H9 (cell line): ENCODE measurements around the gene MGLL. TPM values are rescaled to one million over a fixed set of nuclear protein-coding genes. Genes with fewer than 3 reads are reported as not detected.
A peak's percentile ranks its signal among the peaks of the same experiment; 100 is the strongest.

Source experiments
- DNase-seq: peaks from one replicate; pipeline ENCODE4 v3.0.0-alpha.2; 2017
- H2AFZ ChIP-seq: one replicate; pipeline ENCODE4 v1.6.1; 2013; ENCODE audit warnings: mild to moderate bottlenecking, low read length, control low read depth, moderate library complexity
- H2AK5ac ChIP-seq: 2 replicates; pipeline ENCODE4 v1.6.1; 2013; ENCODE audit warnings: low read length, control low read depth, mixed read lengths; ENCODE audit not compliant: insufficient read length
- H2BK120ac ChIP-seq: one replicate; pipeline ENCODE4 v1.6.1; 2013; ENCODE audit warnings: low read depth, mild to moderate bottlenecking, low read length, control low read depth, inconsistent platforms; ENCODE audit not compliant: poor library complexity, severe bottlenecking
- H2BK12ac ChIP-seq: 2 replicates; pipeline ENCODE4 v1.6.1; 2013; ENCODE audit warnings: low read length, control low read depth, mixed read lengths, low read depth; ENCODE audit not compliant: insufficient read length
- H2BK15ac ChIP-seq: 2 replicates; pipeline ENCODE4 v1.6.1; 2013; ENCODE audit warnings: low read depth, low read length, control low read depth
- H2BK20ac ChIP-seq: one replicate; pipeline ENCODE4 v1.6.1; 2013; ENCODE audit warnings: low read depth, mild to moderate bottlenecking, low read length, control low read depth, inconsistent platforms; ENCODE audit not compliant: poor library complexity, severe bottlenecking
- H2BK5ac ChIP-seq: 2 replicates; pipeline ENCODE4 v1.6.1; 2013; ENCODE audit warnings: low read length, control low read depth, mixed read lengths; ENCODE audit not compliant: insufficient read length
- H3K14ac ChIP-seq: 2 replicates; pipeline ENCODE4 v1.6.1; 2013; ENCODE audit warnings: low read length, control low read depth; ENCODE audit not compliant: insufficient read depth
- H3K18ac ChIP-seq: 2 replicates; pipeline ENCODE4 v1.6.1; 2013; ENCODE audit warnings: low read depth, mild to moderate bottlenecking, mixed read lengths, low read length, control low read depth; ENCODE audit not compliant: insufficient read length
- H3K23ac ChIP-seq: 2 replicates; pipeline ENCODE4 v1.6.1; 2013; ENCODE audit warnings: low read length, control low read depth, mixed read lengths, low read depth; ENCODE audit not compliant: insufficient read length
- H3K23me2 ChIP-seq: 2 replicates; pipeline ENCODE4 v1.6.1; 2013; ENCODE audit warnings: low read depth, mild to moderate bottlenecking, mixed read lengths, low read length, control low read depth; ENCODE audit not compliant: insufficient read length, poor library complexity, severe bottlenecking
- H3K27ac ChIP-seq: 2 replicates; pipeline ENCODE4 v1.5.1; 2013; ENCODE audit warnings: low read length, control low read depth, mixed read lengths, low read depth; ENCODE audit not compliant: insufficient read length
- H3K27me3 ChIP-seq: 2 replicates; pipeline ENCODE4 v1.6.1; 2013; ENCODE audit warnings: low read length, control low read depth, inconsistent platforms; ENCODE audit not compliant: insufficient read depth
- H3K4ac ChIP-seq: 2 replicates; pipeline ENCODE4 v1.6.1; 2013; ENCODE audit warnings: low read depth, mild to moderate bottlenecking, control low read depth, inconsistent platforms, low read length, moderate library complexity
- H3K4me1 ChIP-seq: 2 replicates; pipeline ENCODE4 v1.6.1; 2013; ENCODE audit warnings: low read length, control low read depth, inconsistent platforms; ENCODE audit not compliant: insufficient read depth
- H3K4me2 ChIP-seq: 2 replicates; pipeline ENCODE4 v1.6.1; 2013; ENCODE audit warnings: low read length, control low read depth, mixed read lengths; ENCODE audit not compliant: insufficient read length, insufficient read depth
- H3K56ac ChIP-seq: 2 replicates; pipeline ENCODE4 v1.6.1; 2013; ENCODE audit warnings: low read depth, mild to moderate bottlenecking, mixed read lengths, low read length, control low read depth; ENCODE audit not compliant: insufficient read length
- H3K79me1 ChIP-seq: 2 replicates; pipeline ENCODE4 v1.6.1; 2013; ENCODE audit warnings: low read depth, mild to moderate bottlenecking, moderate library complexity, low read length, control low read depth, inconsistent platforms; ENCODE audit not compliant: insufficient read depth, poor library complexity, severe bottlenecking
- H3K79me2 ChIP-seq: 2 replicates; pipeline ENCODE4 v1.6.1; 2013; ENCODE audit warnings: low read length, control low read depth, inconsistent platforms; ENCODE audit not compliant: insufficient read depth
- H3K9ac ChIP-seq: 2 replicates; pipeline ENCODE4 v1.6.1; 2013; ENCODE audit warnings: low read length, control low read depth, mixed read lengths; ENCODE audit not compliant: insufficient read length; ENCODE audit errors: extremely low read depth
- H3K9me3 ChIP-seq: one replicate; pipeline ENCODE4 v1.6.1; 2013; ENCODE audit warnings: low read depth, low read length, inconsistent platforms; ENCODE audit not compliant: control insufficient read depth
- H3T11ph ChIP-seq: one replicate; pipeline ENCODE4 v1.6.1; 2013; ENCODE audit warnings: mild to moderate bottlenecking, low read length, control low read depth, inconsistent platforms
- H4K20me1 ChIP-seq: one replicate; pipeline ENCODE4 v1.6.1; 2013; ENCODE audit not compliant: control insufficient read depth, insufficient read length, insufficient read depth
- H4K5ac ChIP-seq: 2 replicates; pipeline ENCODE4 v1.6.1; 2013; ENCODE audit warnings: low read depth, mild to moderate bottlenecking, mixed read lengths, low read length, control low read depth; ENCODE audit not compliant: insufficient read length
- H4K8ac ChIP-seq: replicated peaks from 2 replicates; pipeline ENCODE4 v1.6.1; 2013; ENCODE audit warnings: low read length, control low read depth, mixed read lengths, low read depth; ENCODE audit not compliant: insufficient read length
- H4K91ac ChIP-seq: 2 replicates; pipeline ENCODE4 v1.6.1; 2013; ENCODE audit warnings: low read depth, mild to moderate bottlenecking, moderate library complexity, mixed read lengths, low read length, control low read depth; ENCODE audit not compliant: insufficient read length
- H3K27ac Mint-ChIP-seq, 3 experiments: 2 replicates in 2 of 3; 3 replicates in 1 of 3; pipeline ENCODE4 v1.8.0; 2020 to 2021; ENCODE audit warnings: mixed read lengths in 3 of 3, mild to moderate bottlenecking in 1 of 3, moderate library complexity in 1 of 3
- H3K27me3 Mint-ChIP-seq: 2 replicates; pipeline ENCODE4 v1.8.0; 2021; ENCODE audit warnings: low read depth, mild to moderate bottlenecking, moderate library complexity, mixed read lengths
- H3K36me3 Mint-ChIP-seq, 3 experiments: 2 replicates in 2 of 3; 3 replicates in 1 of 3; pipeline ENCODE4 v1.8.0; 2020 to 2021; ENCODE audit warnings: low read depth in 3 of 3, mixed read lengths in 3 of 3; ENCODE audit not compliant: insufficient read depth in 1 of 3
- H3K4me1 Mint-ChIP-seq, 2 experiments: 2 replicates each; pipeline ENCODE4 v1.8.0; 2020; ENCODE audit warnings: mixed read lengths in 2 of 2
- H3K4me3 Mint-ChIP-seq, 2 experiments: 2 replicates in 1 of 2; 3 replicates in 1 of 2; pipeline ENCODE4 v1.8.0; 2020 to 2021; ENCODE audit warnings: mild to moderate bottlenecking in 2 of 2, mixed read lengths in 2 of 2, moderate library complexity in 1 of 2
- H3K9me3 Mint-ChIP-seq, 2 experiments: 2 replicates in 1 of 2; 3 replicates in 1 of 2; pipeline ENCODE4 v1.8.0; 2020; ENCODE audit warnings: mild to moderate bottlenecking in 2 of 2, mixed read lengths in 2 of 2, moderate library complexity in 1 of 2
- CTCF ChIP-seq: fragments of 200-600 bp; sonication (generic); conservative IDR thresholded peaks from 3 replicates; pipeline ENCODE4 v1.8.0; 2021; ENCODE audit warnings: antibody characterized with exemption, mild to moderate bottlenecking
- WGBS: extraction: QIAGEN DNeasy Blood & Tissue Kit; methylation state at CpG from one replicate; pipeline ENCODE4 v1.1.7; 2013; ENCODE audit warnings: missing lambda C conversion rate, low lambda C conversion rate, mixed read lengths; ENCODE audit not compliant: insufficient read length; ENCODE audit errors: extremely low coverage; 5-methylcytosine and 5-hydroxymethylcytosine counted together
- total RNA-seq: library from RNA; stranded (reverse); gene quantifications from 2 replicates; pipeline ENCODE4 v1.2.1, GENCODE V29; 2021

MGLL gene
- total RNA-seq, 1 experiment from 2014 or later, result 0.11 TPM

DNA sequence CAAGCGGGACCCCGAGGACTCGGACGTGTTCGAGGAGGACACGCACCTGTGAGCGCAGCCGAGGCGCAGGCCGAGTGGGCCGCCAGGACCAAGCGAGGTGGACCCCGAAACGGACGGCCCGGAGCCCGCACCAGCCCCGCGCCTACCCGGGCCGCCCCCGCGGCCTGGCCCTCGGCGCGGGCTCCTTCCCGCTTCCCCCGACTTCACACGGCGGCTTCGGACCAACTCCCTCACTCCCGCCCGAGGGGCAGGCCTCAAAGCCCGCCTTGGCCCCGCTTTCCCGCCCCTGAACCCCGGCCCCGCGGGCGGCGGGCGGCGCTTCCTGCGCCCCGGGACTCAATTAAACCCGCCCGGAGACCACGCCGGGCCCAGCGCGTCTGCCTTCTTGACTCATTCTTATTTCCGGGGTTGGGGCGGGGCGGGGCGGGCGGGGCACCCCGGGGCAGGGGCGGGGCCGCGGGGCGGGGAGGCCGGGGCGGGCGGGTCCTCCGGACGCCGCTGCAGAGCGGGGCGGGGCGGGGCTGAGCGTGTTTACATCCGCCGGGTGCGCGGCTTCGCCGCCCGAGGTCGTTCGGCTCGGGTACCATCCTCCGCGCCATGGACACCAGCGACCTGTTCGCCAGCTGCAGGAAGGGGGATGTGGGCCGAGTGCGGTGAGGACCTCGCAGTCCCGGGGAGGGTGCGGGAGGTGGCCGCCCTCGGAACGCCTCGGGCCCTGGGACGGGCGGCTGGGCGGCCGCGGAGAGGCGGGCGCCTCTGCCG, 149.7 kb downstream of the MGLL start, which contains the start of gene ABTB1:
TSS of gene ABTB1 (plus strand) at position 524 of the 762 bp plus-strand sequence. CDS start at position 598, 74 bp downstream.
- Histone ChIP-seq H3K23ac (no peak within 1 kb of the TSS), H4K20me1 (no peaks in the 10 kb centered on the region), H3K9me3 (no peaks in the 10 kb centered on the region), H3K4me1 (no peaks in the 10 kb centered on the region), H3K56ac (no peak within 1 kb of the TSS), H2BK12ac (no peak within 1 kb of the TSS), H3K27ac (no peak within 1 kb of the TSS), H2BK15ac (no peak within 1 kb of the TSS), H3K9ac (peak within 1 kb of the TSS; percentile 42), H3K79me2 (no peaks in the 10 kb centered on the region), H2BK20ac (no peak within 1 kb of the TSS), H3K27me3 (no peaks in the 10 kb centered on the region), H3K79me1 (no peaks in the 10 kb centered on the region), H3K4me2 (peak within 1 kb of the TSS; percentile 59), H2AK5ac (no peak within 1 kb of the TSS), H3K14ac (peak within 1 kb of the TSS; percentile 85), H4K5ac (no peak within 1 kb of the TSS), H3T11ph (no peak within 1 kb of the TSS), H2BK120ac (no peak within 1 kb of the TSS), H2BK5ac (no peak within 1 kb of the TSS), H3K18ac (peak within 1 kb of the TSS; percentile 45), H4K8ac (no peak within 1 kb of the TSS), H3K23me2 (peaks cover 10% of the 10 kb centered on the region), H4K91ac (no peak within 1 kb of the TSS), H3K4ac (no peak within 1 kb of the TSS), H2AFZ (no peak within 1 kb of the TSS)
- Mint-ChIP-seq H3K4me3 (peak within 1 kb of the TSS; percentile 76 to 80), H3K9me3 (no peaks in the 10 kb centered on the region), H3K36me3 (peaks cover 0 to 5% (median 0%) of the 10 kb centered on the region in 3 experiments; a peak in 4 of 7 replicates), H3K27ac (peak within 1 kb of the TSS in 1 of 3 experiments; percentile 90; a peak in 2 of 7 replicates), H3K4me1 (peaks cover 10 to 12% of the 10 kb centered on the region in 2 experiments), H3K27me3 (peaks cover 7% of the 10 kb centered on the region)
- no CpG with 5 or more reads among the region's 102 CpGs for WGBS
- peak; percentile 86 for DNase-seq
- TF ChIP-seq CTCF, result no peak
